ENCODE measurements around the gene RBBP7.

RBBP7 gene

GRCh38 chrX:16825264-16826035 is 44.7 kb downstream of the RBBP7 start:
- no peak for DNase-seq

- DNase-seq = no peak
These were observed 47.4 kb downstream of the RBBP7 start for GRCh38 chrX:16822723-16823122.

- DNase-seq = no peak
These were observed 50.5 kb downstream of the RBBP7 start for GRCh38 chrX:16819634-16820033.

- no peak for DNase-seq
These were observed 55.6 kb downstream of the RBBP7 start for GRCh38 chrX:16814597-16814996.

- no peak for DNase-seq
These were observed 62.1 kb downstream of the RBBP7 start for GRCh38 chrX:16807976-16808542.

GRCh38 chrX:16807548-16807947 is 62.6 kb downstream of the RBBP7 start:
- DNase-seq = no peak

- no peak for DNase-seq
These were observed 65.2 kb downstream of the RBBP7 start for GRCh38 chrX:16804923-16805464.

GRCh38 chrX:16797841-16798240 is 72.3 kb downstream of the RBBP7 start:
- no peak for DNase-seq

GRCh38 chrX:16797358-16797757 is 72.8 kb downstream of the RBBP7 start:
- DNase-seq = no peak

GRCh38 chrX:16796298-16796697 is 73.9 kb downstream of the RBBP7 start:
- DNase-seq = no peak
